ENCODE measurements around the gene TPMT. TPM values are rescaled to one million over a fixed set of nuclear protein-coding genes. Genes with fewer than 3 reads are reported as not detected.

The TPMT gene
- total RNA-seq, 1 experiment from 2014 or later, result 13.3 TPM

DNA sequence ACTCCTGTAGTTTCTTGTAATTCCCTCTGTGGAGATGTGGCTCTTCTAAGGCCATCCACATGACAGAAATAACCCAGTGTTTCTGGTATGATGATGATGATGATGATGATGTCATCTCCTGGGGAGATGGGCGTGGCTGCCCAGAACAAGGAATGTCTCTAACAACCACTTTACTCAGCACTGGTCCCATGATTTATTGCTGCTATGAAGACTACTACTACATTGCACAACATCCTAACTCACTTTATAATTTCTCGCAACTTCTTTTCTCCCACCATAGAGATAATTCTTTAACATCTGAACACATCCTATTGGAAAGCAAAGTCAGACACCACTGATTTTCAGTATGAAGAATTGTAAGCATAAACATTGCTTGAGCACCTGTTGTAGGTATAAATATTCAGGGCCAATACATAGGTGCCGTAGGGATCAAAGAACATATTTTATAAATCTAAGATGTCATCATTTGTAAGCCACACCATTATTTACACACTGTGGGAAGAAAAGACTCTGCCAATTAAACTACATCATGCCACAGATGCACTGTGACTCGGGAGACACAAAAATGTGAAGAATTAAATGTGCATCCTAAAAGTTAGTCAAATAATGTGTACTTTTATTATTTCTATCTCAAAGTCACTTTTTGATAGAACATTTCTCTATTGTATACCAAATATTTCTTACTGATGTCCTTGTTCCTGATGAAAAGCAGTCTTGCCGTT lies 6.4 kb downstream of the TPMT start:
- no peaks in the 10 kb centered on the region for H3K27me3 ChIP-seq (ENCODE audit: insufficient read depth, low read length)
- H4K5ac ChIP-seq (ENCODE audit: insufficient read length, low read depth, low read length), result no peak overlapping the region
- H2BK120ac ChIP-seq (ENCODE audit: low read depth, low read length, poor library complexity, severe bottlenecking), result no peak overlapping the region
- no peak overlapping the region for H3K4me2 ChIP-seq (ENCODE audit: insufficient read depth, insufficient read length, low read length)
- H3T11ph ChIP-seq (ENCODE audit: low read length), result no peak overlapping the region
- TF ChIP-seq, protein P1, sequence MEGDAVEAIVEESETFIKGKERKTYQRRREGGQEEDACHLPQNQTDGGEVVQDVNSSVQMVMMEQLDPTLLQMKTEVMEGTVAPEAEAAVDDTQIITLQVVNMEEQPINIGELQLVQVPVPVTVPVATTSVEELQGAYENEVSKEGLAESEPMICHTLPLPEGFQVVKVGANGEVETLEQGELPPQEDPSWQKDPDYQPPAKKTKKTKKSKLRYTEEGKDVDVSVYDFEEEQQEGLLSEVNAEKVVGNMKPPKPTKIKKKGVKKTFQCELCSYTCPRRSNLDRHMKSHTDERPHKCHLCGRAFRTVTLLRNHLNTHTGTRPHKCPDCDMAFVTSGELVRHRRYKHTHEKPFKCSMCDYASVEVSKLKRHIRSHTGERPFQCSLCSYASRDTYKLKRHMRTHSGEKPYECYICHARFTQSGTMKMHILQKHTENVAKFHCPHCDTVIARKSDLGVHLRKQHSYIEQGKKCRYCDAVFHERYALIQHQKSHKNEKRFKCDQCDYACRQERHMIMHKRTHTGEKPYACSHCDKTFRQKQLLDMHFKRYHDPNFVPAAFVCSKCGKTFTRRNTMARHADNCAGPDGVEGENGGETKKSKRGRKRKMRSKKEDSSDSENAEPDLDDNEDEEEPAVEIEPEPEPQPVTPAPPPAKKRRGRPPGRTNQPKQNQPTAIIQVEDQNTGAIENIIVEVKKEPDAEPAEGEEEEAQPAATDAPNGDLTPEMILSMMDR (conservative IDR thresholded peaks at IDR 0.05), result no peak
- no peaks in the 10 kb centered on the region for H3K79me2 ChIP-seq (ENCODE audit: insufficient read depth, low read length)
- Mint-ChIP-seq H3K27me3 (ENCODE audit: low read depth) (no peaks in the 10 kb centered on the region), H3K4me1 (peaks cover 9 to 10% of the 10 kb centered on the region in 2 experiments), H3K9me3 (no peaks in the 10 kb centered on the region), H3K27ac (no peak overlapping the region), H3K36me3 (ENCODE audit: insufficient read depth in 1 of 3, low read depth in 3 of 3) (peaks cover 0 to 17% (median 14%) of the 10 kb centered on the region in 3 experiments; a peak in 6 of 7 replicates), H3K4me3 (no peak overlapping the region)
- no peak overlapping the region for H3K4ac ChIP-seq (ENCODE audit: low read depth, low read length)
- H3K18ac ChIP-seq (ENCODE audit: insufficient read length, low read depth, low read length), result no peak overlapping the region
- H3K14ac ChIP-seq (ENCODE audit: insufficient read depth, low read length), result no peak overlapping the region
- H3K9me3 ChIP-seq (ENCODE audit: control insufficient read depth, low read depth, low read length), result no peaks in the 10 kb centered on the region
- no peak overlapping the region for H4K91ac ChIP-seq (ENCODE audit: insufficient read length, low read depth, low read length)
- H3K4me1 ChIP-seq (ENCODE audit: insufficient read depth, low read length), result no peaks in the 10 kb centered on the region
- no peak overlapping the region for H2BK12ac ChIP-seq (ENCODE audit: insufficient read length, low read depth, low read length)
- H3K56ac ChIP-seq (ENCODE audit: insufficient read length, low read depth, low read length), result no peak overlapping the region
- H3K79me1 ChIP-seq (ENCODE audit: insufficient read depth, low read depth, low read length, poor library complexity, severe bottlenecking), result no peaks in the 10 kb centered on the region
- H3K9ac ChIP-seq (ENCODE audit: extremely low read depth, insufficient read length, low read length), result no peak overlapping the region
- H4K20me1 ChIP-seq (ENCODE audit: control insufficient read depth, insufficient read depth, insufficient read length), result no peaks in the 10 kb centered on the region
- no peak overlapping the region for H3K27ac ChIP-seq (ENCODE audit: insufficient read length, low read depth, low read length)
- no peaks in the 10 kb centered on the region for H3K23me2 ChIP-seq (ENCODE audit: insufficient read length, low read depth, low read length, poor library complexity, severe bottlenecking)
- no peak for DNase-seq
- no peak overlapping the region for H4K8ac ChIP-seq (replicated peaks; ENCODE audit: insufficient read length, low read depth, low read length)
- no peak overlapping the region for H2AK5ac ChIP-seq (ENCODE audit: insufficient read length, low read length)
- no peak overlapping the region for H2BK5ac ChIP-seq (ENCODE audit: insufficient read length, low read length)
- H2AFZ ChIP-seq (ENCODE audit: low read length), result no peak overlapping the region
- H2BK15ac ChIP-seq (ENCODE audit: low read depth, low read length), result no peak overlapping the region
- 100% methylated on average over 1 of the region's 5 CpGs for WGBS (ENCODE audit: extremely low coverage, insufficient read length, low lambda C conversion rate)
- H3K23ac ChIP-seq (ENCODE audit: insufficient read length, low read depth, low read length), result no peak overlapping the region
- no peak overlapping the region for H2BK20ac ChIP-seq (ENCODE audit: low read depth, low read length, poor library complexity, severe bottlenecking)
